Cardiac septum (tissue), 1 donor: ENCODE measurements around the gene XPNPEP1. TPM values are rescaled to one million over a fixed set of nuclear protein-coding genes. Genes with fewer than 3 reads are reported as not detected.

Experiments
- DNase-seq: peaks from one replicate; pipeline ENCODE4 v3.0.0-alpha.2; 2020; ENCODE audit warnings: low spot score
- intact Hi-C: fragments of 100-400 bp; cut with DNase I; formaldehyde crosslinking; loops from one replicate; pipeline ENCODE4 v1.14.0; 2022
- long read RNA-seq: library from polyadenylated mRNA; unstranded; transcript quantifications from one replicate; pipeline ENCODE4 v2.0.0, GENCODE V29; 2021
- total RNA-seq: library from RNA; stranded (reverse); fragmentation: NEBNext Ultra II Directional; extraction: Animal tissue kit (Norgen Biotek cat#: 25700); gene quantifications from one replicate; pipeline ENCODE4 v1.2.1, GENCODE V29; 2021
- donor health status: DM: no; HTN: no; CAD: no.

The XPNPEP1 gene
- total RNA-seq, result 43.5 TPM
- long read RNA-seq, transcript XPNPEP1-218 (21 exons, 2,539 nt), result major isoform, 65 of 103 reads
- long read RNA-seq, partial matches to known transcripts, result 13 of 103 reads
- long read RNA-seq, other reads (novel, unspliced or antisense), result 22 of 103 reads

DNA sequence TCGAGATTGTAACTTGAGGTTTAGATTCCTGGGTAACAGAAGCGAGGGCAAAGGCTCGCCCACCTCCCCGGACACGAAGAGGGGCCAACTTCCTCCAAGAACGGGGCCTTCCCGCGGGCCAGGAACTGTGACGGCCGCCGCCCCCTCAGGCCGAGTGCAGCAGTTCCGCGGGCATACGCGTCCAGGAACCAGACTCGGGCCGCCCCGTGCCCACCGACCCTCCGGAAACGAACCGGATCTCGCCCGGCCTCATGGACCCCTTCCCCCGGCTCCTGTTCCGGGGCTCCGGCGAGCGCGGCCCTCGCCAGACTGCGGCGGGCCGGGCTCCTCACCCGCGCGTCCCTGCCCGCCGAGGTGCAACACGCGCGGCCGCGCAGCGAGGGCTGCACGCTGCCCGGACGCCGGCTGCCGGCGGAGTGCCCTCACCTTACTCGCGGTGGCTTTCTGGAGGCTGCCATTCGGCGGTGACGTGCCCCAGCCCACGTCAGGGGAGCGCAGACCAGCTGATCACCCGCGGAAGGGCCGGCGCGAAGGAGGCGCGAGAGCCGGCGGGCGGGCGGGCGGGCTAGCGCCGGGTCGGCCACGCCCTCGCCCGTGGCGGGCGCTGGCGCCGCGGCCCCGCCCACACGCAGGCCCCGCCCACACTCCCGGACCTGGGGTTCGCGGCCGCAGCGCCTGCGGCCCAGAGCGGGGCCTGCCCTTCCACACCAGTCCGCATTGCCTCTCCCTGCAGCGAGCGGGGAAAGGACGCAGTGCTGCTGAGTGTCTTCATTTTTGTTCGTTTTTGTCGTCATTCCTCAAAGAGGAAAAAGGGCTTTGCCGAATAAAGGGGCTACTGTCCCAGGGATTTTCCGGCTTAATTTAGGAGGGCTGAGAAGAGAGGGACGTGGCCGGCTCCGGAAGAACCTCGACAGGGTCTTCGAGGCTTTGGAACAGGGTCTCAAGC lies at the start of gene XPNPEP1:
Gene XPNPEP1, minus strand, starts transcription at position 536 of the 946 bp plus-strand sequence. Its CDS starts 78 bp downstream, at position 458.
- intact Hi-C loops, result loop anchor here (5.0 kb wide), 1 partner anchor 36 kb away; no protein-coding TSS in a partner anchor

DNA sequence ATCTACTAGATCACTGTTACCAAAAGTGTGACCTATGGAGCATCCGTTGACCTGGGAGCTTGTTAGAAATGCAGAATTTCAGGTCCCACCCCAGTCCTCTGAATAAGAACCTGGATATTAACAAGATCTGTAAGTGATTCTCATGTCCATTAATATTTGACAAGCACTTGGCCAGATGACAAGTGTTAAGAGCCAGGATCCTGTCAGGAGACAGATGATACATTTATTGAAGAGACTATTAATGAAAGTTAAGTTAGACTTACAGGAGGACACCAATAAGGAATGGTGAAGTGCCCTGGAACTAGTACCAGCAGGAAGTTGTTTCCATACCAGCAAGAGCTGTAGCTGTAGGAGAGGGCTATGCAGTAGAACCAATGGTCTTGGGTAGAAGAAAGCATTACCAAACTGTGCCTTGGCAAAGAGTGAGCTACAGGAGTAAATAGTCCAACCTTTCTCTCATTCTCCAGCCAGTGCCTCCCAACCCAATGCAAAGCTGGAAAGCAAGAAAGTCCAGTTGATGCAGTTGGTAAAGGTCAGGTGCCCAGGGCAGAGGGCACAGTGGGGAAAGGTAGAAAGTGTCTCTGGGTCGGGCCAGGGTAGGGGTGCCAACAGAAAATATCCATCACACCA lies 49.2 kb upstream of the XPNPEP1 start:
- intact Hi-C loops, result no loop called here
- no peak for DNase-seq

More for the DNA sequence above, at the start of gene XPNPEP1:
- DNase-seq, result peak; percentile 96

DNA sequence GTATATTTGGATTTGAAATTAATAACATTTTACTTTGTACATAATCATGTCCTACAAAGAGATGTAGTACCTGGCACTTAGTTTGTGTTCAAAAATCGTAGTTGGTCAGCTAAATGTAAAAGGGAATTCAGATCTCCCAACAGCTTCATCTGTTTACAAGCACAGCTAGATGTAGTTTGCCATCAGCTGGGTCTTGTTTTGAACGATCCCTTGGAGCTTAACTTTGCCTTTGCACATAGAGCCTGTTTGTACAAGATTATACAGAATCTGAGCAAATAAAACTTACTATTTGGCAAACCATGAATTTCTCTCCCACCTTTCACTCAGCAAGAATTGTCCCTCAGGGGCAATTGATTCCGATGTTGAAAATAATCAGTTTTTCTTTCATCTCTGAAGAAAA lies 48.3 kb upstream of the XPNPEP1 start:
- no peak for DNase-seq
- intact Hi-C loops, result no loop called here

DNA sequence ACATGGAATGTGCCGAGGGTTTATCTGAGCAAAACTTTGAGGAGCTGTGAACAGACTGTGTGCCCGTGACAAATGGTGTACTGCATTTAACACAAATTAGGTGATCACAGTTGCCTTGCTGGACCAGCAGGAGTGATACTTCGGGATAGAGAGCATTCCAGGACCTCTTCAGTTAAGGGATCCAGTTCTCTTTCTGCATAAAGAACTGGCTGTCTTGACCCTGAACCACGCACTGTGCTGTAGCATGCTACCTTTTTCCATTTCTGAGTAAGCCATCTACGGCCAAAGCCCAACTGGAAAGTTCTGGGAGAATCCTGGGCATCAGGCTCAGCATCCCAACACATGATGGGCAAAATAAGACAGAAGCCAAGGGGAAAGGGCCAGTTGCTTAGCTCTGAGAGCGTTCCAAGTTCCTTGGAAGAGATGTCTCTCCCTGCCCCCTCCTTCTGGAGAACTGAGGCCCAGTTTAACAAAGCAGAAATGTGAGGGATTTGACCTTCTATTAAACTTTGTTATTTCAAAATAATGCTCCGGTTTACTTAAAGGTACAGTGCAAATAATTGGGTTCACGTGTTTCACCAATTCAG lies 46.5 kb upstream of the XPNPEP1 start:
- intact Hi-C loops, result loop anchor here (5.0 kb wide), 1 partner anchor 73 kb away; no protein-coding TSS in a partner anchor

DNA sequence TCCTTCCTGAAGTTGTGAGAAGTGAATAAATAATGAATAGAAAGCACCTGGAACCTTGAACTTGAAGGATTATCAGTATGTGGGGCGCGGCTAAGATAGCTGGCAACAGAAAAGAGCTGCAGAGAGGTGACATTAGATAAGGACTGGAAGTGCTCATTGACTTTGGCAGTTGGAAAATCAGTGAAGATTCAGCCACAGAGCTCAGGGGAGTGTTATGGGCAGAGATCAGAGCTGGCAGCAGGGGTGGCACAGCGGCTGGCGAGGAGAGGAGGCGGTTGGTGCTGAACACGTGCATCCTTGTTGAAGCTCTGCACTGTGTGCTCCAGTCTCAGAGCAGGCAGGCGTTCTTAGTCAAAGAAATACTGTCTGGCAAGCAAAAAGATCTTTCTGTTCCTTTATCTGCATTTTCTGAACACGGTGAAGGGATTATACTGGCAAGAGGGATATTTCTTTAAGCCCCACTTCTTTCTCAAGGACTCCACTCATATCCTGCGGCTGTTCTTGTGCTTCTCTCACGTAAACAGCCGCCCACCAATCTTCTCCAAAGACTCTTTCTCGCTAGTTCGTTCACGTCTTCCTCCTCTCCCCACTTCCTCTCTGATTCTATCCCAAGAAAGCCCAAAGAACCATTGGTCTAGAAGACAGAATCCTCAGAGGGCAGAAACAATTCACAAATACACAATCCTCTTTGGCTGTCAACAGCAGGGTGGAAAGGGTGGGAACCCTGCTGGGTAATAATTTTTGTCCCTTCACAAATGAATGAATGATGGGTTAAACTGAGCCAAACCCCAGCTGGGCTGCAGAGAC lies 45.8 kb upstream of the XPNPEP1 start:
- intact Hi-C loops, result loop anchor here (5.0 kb wide), 1 partner anchor 72 kb away; no protein-coding TSS in a partner anchor
- DNase-seq, result no peak

More for the DNA sequence above, 46.5 kb upstream of the XPNPEP1 start:
- no peak for DNase-seq

DNA sequence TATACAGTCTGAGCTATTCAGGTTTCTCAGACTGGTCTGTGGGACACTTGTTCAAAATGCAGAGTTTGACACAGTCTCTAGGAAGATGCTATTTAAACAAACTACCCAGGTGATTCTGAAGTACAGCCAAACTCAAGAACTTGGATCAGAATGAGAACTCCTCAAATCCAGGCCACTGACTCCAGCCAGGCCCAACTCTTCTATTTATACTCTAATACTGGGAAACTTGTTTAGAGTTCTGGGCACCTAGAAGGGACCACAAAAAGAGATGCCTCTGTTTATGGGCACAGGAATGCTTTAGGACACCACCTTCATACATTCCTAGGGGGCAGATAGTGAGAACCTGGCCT lies 44.4 kb upstream of the XPNPEP1 start:
- DNase-seq, result no peak
- intact Hi-C loops, result loop anchor here (5.0 kb wide), 1 partner anchor 70 kb away; no protein-coding TSS in a partner anchor

DNA sequence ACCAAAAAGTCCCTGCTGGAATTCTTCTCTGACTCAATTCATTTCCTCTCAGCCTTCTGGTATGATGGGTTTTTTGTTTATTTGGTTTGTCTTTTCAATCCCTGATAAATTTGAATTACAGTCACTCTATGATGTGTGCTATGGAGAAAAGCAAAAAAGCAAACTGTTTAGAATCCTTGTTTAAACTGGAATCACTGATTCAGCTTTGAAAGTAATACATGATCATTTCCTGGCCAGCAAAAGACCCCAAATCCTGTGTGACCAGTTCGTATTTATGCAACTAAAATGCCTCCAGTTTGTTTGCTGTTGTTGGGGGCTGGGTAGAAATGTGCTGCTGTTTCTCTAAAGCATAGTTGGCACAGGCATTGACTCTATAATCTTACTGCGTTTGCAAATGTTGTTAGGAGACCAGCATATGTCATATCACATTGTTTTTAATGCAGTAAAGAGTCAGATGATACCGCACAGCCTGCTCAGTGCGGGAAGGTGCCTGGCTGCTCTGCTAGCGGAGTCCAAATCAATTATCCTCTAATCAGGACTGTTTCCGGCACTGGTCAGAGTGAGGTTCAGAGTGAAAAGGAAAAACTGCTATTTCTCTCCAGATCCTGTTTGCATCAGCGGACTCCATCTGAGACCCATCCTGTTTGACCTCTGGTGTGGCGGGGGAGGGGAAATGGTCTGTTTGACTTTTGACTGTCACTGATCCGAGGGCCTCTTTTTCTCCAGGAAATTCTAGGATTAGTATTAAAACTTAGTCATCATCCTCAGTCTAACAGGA lies 43.8 kb upstream of the XPNPEP1 start:
- no peak for DNase-seq
- intact Hi-C loops, result loop anchor here (5.0 kb wide), 1 partner anchor 70 kb away; no protein-coding TSS in a partner anchor

DNA sequence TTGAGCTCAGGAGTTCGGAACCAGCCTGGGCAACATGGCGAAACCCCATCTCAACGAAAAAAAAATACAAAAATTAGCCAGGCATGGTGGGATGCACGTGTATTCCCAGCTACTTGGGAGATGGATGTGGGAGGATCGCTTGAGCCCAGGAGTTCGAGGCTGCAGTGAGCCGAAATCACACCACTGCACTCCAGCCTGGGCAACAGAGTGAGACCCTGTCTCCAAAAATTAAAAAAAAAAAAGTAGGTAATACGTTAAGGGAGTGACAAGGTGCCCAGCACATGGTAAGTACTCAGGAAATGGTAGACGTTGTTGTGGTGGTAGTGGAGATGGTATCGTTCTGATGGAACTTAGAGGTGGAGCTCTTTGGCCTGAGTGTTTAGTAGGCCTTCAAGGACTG lies 41.0 kb upstream of the XPNPEP1 start:
- intact Hi-C loops, result no loop called here
- no peak for DNase-seq

DNA sequence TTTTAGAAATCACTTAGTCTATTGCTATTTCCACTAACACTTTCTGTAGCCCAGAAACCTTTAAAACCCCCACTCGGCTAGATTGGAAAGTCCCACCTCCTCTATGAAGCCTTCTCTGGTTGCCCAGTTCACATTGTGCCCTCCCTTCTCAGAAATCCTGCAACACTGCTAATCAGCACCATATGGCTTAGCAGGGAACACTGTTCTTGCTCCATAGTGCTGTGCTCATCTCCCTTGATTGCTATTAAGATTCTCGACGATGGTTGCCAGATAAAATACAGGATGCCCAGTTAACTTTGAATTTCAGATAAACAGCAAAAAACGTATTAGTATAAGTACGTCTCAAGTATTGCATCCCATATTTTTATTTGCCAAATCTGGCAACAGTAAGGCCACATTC lies 40.1 kb upstream of the XPNPEP1 start:
- intact Hi-C loops, result no loop called here
- DNase-seq, result no peak

DNA sequence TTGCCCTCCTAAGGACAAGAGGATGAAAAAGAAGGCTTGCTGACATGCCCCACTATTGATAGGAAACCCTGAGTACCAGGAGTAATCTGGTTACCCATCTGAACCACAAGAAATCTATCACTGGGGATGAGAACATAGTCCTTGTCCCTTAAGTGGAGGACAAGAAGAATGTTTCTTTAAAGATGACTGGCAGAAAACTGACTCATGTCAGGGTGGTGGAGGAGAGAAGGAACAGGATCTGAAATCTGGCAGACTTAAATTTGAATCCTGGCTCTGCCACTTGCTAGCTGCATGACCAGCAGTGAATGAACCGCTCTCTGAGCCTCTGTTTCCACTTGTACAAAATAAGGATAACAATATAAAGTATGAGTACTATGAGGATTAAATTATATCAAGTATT lies 38.9 kb upstream of the XPNPEP1 start:
- no peak for DNase-seq
- intact Hi-C loops, result no loop called here

DNA sequence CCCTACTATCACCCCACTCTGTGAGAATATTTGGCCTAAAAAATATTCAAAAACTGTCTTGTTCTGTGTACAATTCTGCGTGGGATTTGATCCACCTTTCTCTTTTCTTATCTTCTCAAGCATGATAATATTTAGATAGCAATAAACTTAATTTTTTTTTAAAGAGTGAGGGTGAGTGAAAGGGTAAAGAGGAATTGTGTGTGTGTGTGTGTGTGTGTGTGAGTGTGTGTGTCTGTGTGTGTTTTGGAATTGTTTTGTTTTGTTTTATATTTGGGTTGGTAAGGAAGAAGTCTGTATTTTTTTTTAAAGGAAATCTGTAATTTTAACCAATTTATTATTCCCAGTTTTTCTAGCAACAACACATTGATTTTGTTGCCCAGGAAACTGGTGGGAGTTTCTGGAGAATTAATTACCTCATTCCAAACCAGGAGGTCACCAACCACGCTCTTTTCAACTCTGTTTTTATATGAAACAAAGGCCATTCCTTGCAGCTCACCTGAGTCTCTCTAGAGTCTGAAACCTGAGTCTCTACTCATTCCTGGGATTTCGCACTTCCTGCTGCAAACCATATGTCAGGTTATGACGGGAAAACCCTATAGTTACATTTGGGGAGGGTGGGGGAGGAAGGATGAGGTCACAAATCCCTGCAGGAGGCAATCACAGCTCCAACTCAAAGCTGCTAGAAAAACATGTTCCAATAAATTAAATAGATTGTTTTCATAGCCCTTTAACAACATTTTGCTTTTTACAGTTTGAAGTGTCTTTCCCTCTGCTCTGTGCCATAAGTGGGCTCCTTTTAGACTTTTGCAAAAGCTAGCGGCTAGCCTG lies 38.1 kb upstream of the XPNPEP1 start:
- intact Hi-C loops, result no loop called here
- no peak for DNase-seq

DNA sequence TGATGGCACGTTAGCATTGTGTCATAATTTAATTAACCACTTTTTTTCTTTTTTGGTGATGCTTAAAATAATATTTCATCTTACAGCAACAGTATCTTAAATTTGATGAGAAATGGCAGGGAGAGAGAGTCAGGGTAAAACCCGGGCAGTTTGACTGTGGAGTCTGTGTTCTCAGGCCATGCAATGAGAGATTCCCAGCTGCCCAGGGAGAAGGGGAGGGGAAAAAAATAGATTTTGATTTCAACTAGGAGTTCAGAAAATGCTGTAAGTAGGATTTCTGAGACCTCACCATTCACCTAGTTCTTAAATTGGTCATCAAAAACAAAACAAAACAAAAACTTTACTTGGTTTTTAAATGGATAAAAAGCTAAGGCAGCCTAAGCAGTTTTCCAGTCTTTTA lies 37.4 kb upstream of the XPNPEP1 start:
- no peak for DNase-seq
- intact Hi-C loops, result no loop called here

DNA sequence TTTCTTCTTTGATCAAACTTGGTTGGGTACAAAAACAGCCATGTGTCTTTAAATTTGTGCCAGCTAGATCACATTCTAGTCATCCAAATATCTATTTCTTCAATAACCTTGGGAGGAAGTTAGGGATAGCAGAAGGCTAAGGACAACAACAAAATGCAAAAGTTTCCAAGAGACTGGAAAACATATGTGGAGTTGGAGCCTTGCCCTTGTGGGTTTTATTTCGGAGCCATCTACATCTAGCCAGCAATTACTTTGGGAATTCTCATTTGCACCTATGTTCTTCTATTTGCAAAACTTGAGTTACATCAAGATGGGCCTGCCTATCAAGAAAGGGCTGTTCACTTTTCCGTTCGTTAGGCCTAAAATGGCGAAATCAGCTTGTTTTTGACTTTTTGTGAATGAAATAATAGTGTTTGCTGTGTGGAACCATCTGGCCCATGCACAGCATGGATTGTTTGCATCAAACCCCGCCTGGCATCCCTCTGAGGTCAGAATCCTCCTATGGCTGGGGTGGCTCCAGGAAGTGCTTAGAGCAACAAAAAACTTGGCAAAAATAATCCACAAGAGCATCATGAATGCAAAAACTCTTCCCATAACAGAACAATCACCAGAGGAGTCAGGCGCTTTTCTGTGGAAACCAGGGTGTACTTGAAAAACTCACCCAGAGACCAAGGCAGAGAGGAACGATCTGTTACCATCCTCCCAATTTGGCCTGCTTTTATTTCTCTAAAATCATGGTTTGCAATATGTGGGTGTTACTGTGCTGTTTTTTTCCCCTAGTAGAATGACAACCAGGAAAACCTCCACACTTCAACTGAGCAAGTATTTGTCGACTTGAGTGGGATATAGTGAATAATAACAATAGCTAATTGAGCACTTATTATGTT lies 36.2 kb upstream of the XPNPEP1 start:
- no peak for DNase-seq
- intact Hi-C loops, result no loop called here

DNA sequence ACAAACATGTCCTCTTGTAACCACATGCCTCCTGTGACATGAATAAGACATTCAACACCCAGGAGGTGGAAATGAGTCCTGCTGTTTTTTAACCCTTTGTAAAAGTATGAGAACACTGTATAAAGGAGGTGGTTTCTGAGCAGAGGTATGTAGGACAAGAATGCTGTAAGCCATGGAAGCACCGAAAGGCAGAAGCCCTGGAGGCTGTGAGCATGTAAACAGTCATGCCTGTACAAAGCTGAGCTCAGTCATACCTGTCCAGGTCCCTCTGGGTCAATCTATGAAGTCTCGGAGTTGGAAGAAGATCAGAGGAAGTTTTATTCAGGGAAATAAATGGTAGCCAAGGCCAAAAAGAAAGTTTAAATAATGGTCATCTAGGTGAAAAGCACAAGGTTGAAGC lies 34.7 kb upstream of the XPNPEP1 start:
- DNase-seq, result no peak
- intact Hi-C loops, result no loop called here

DNA sequence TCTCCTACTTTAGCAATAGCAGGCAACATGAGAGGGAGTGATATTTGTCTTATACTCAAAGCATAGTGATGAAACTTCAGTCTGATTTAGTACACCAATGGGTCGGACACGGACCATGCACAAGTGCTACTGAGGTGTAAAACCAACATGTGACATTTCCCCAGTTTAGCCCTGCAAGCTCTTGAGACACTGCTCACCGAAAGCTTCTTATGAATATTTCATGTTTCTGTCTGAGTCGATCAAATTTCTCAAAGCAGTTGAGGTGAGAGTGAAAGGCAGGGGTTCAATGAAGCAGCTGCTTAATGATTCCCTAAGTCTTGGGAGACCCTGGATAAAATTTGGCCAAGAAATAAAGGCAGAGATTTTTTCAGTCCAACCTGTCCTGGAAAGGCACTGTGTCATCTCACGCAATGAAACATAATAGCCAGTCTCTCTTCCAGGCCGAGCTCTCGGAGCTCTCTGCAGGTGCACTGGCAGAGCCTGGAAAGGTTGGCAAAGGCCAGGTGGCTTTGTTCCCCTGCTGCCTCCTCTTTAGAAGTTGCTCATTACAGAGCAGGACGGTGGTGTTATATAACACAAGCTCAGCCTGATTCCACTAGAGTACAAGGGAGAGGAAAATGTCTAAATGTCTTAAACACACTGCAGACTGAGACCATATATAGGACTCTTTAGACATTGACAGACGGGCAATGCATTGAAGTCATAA lies 33.9 kb upstream of the XPNPEP1 start:
- intact Hi-C loops, result no loop called here
- DNase-seq, result no peak

DNA sequence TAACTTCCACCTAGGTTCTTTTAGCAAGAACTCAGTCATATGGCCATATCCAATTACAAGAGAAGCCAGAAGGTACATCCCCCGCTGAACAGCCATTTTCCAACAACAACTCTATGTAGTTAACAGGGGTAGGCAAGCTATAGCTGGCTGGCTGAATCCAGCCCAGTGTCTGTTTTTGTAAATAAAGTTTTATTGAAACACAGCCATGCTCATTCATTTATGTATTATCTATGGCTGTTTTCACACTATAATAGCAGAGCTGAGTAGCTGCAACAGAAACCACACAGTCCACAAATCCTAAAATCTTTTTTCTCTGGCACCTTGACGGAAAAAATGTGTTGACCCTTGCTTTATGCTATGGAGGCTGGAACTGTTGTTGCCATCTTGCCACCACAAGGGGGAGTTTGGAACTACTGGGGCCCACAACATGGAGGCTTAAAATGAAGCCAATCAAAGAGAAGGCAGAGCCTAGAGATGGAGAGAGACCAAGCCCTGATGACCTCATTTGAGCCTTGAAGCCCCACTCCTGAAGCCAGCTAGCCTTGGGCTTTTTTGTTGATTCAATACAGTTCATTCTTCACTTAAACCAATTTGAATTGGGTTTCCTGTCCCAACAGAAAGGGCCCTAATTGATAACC lies 33.3 kb upstream of the XPNPEP1 start:
- intact Hi-C loops, result no loop called here
- DNase-seq, result no peak
